ENCODE results near the gene COMMD1.
A peak's percentile ranks its signal among the peaks of the same experiment; 100 is the strongest.
"Not testable (repeated sequence)": the region's sequence is repeated elsewhere in the genome, so short reads cannot be mapped to it uniquely, and the experiment has no call there.

COMMD1 gene

GRCh38 chr2:62091471-62091870 lies 186.0 kb downstream of the COMMD1 start:
- DNase-seq = no peak

- DNase-seq = no peak
These were observed 193.6 kb downstream of the COMMD1 start for GRCh38 chr2:62099050-62099449.

GRCh38 chr2:62099523-62100175 lies 194.2 kb downstream of the COMMD1 start:
- DNase-seq = no peak

GRCh38 chr2:62101886-62102285 lies 196.4 kb downstream of the COMMD1 start:
- DNase-seq = no peak

- DNase-seq = no peak
These were observed 197.0 kb downstream of the COMMD1 start for GRCh38 chr2:62102402-62102920.

- DNase-seq = no peak
These were observed 204.1 kb downstream of the COMMD1 start for GRCh38 chr2:62109554-62109953.

- no peak for DNase-seq
These were observed 205.0 kb downstream of the COMMD1 start for GRCh38 chr2:62110415-62111025.

GRCh38 chr2:62112179-62112578 lies 206.7 kb downstream of the COMMD1 start:
- no peak for DNase-seq

- DNase-seq = peak; percentile 26
These were observed 209.1 kb downstream of the COMMD1 start for GRCh38 chr2:62114564-62114963.

- no peak for DNase-seq
These were observed 211.5 kb downstream of the COMMD1 start for GRCh38 chr2:62116983-62117382.

- no peak for DNase-seq
These were observed 212.7 kb downstream of the COMMD1 start for GRCh38 chr2:62118160-62118559.

GRCh38 chr2:62119311-62119974 lies 214.0 kb downstream of the COMMD1 start:
- no peak for DNase-seq

GRCh38 chr2:62126239-62126638 lies 220.8 kb downstream of the COMMD1 start:
- not testable (repeated sequence) for DNase-seq

- DNase-seq = no peak
These were observed 227.9 kb downstream of the COMMD1 start for GRCh38 chr2:62133320-62133823.

GRCh38 chr2:62136956-62137830 lies 231.7 kb downstream of the COMMD1 start:
- DNase-seq = no peak

- no peak for DNase-seq
These were observed 235.1 kb downstream of the COMMD1 start for GRCh38 chr2:62140426-62141141.

GRCh38 chr2:62141142-62141740 lies 235.8 kb downstream of the COMMD1 start:
- DNase-seq = no peak

- no peak for DNase-seq
These were observed 236.6 kb downstream of the COMMD1 start for GRCh38 chr2:62142054-62142453.

GRCh38 chr2:62143696-62144095 lies 238.2 kb downstream of the COMMD1 start:
- DNase-seq = no peak

- DNase-seq = no peak
These were observed 239.4 kb downstream of the COMMD1 start for GRCh38 chr2:62144689-62145477.
